ENCODE data around the gene KIF24.

DNA sequence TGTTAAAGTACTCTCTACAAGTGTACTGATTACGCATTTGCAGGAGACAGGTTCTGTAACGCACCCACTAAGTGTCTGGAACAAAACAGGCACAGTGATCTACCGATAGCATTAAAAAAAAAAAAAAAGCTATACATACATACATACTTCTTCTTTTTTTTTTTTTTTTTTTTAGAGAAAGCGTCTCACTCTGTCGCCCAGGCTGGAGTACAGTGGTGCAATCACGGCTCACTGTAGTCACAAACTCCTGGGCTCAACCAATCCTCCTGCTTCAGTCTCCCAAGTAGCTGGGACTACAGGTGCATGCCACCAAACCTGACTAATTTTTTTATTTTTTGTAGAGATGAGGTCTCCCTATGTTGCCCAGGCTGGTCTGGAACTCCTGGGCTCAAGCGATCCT is 7.6 kb downstream of the KIF24 start:
- TF ChIP-seq, protein P1, sequence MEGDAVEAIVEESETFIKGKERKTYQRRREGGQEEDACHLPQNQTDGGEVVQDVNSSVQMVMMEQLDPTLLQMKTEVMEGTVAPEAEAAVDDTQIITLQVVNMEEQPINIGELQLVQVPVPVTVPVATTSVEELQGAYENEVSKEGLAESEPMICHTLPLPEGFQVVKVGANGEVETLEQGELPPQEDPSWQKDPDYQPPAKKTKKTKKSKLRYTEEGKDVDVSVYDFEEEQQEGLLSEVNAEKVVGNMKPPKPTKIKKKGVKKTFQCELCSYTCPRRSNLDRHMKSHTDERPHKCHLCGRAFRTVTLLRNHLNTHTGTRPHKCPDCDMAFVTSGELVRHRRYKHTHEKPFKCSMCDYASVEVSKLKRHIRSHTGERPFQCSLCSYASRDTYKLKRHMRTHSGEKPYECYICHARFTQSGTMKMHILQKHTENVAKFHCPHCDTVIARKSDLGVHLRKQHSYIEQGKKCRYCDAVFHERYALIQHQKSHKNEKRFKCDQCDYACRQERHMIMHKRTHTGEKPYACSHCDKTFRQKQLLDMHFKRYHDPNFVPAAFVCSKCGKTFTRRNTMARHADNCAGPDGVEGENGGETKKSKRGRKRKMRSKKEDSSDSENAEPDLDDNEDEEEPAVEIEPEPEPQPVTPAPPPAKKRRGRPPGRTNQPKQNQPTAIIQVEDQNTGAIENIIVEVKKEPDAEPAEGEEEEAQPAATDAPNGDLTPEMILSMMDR (IDR thresholded peaks at IDR 0.05): no peak
- no peak for TF ChIP-seq POLR2A (IDR thresholded peaks at IDR 0.05)
